IMR-90 (cell line): ENCODE measurements around the gene MRTO4. TPM values are rescaled to one million over a fixed set of nuclear protein-coding genes. Genes with fewer than 3 reads are reported as not detected.

Experiments
- ATAC-seq: fragments of 200-7000 bp; cut with Tn5 transposase; 2 replicates; pipeline ENCODE4 v1.9.1; 2020; ENCODE audit warnings: low read depth, mild to moderate bottlenecking, moderate library complexity
- BruUV-seq: library from RNA; stranded (reverse); fragments of 400-500 nt; replicated peaks from 2 replicates; lab custom pipeline; 2021; lab: Mats Ljungman, UMichigan
- CTCF ChIA-PET: fragments of 300-600 bp; formaldehyde crosslinking; extraction: SDS; loops from one replicate; lab custom pipeline; 2021; ENCODE audit warnings: antibody characterized with exemption; lab: Yijun Ruan, JAX
- POLR2A ChIA-PET: fragments of 300-600 bp; sonication (Branson Sonifier 250); formaldehyde crosslinking; loops from one replicate; lab custom pipeline; 2022; ENCODE audit warnings: antibody characterized with exemption; ENCODE audit not compliant: unreplicated experiment; lab: Charles Lee
- DNase-seq: peaks from one replicate; pipeline ENCODE4 v3.0.0; 2013
- H2AFZ ChIP-seq: replicated peaks from 2 replicates; pipeline ENCODE3; 2013; ENCODE audit warnings: low read length, mild to moderate bottlenecking; ENCODE audit not compliant: poor library complexity
- H2AK5ac ChIP-seq: 2 replicates; pipeline ENCODE4 v1.6.1; 2013; ENCODE audit warnings: low read depth, low read length, inconsistent platforms
- H2AK9ac ChIP-seq: replicated peaks from 2 replicates; pipeline ENCODE3; 2013; ENCODE audit warnings: mild to moderate bottlenecking, low read depth, low read length, moderate library complexity; ENCODE audit not compliant: poor library complexity
- H2BK120ac ChIP-seq: 2 replicates; pipeline ENCODE4 v1.6.1; 2013; ENCODE audit warnings: low read depth, low read length, inconsistent platforms
- H2BK15ac ChIP-seq: 3 replicates; pipeline ENCODE4 v1.6.1; 2013; ENCODE audit warnings: low read depth, low read length, inconsistent platforms
- H2BK20ac ChIP-seq: 2 replicates; pipeline ENCODE4 v1.6.1; 2013; ENCODE audit warnings: low read depth, mild to moderate bottlenecking, inconsistent platforms, low read length, moderate library complexity
- H2BK5ac ChIP-seq: 2 replicates; pipeline ENCODE4 v1.6.1; 2013; ENCODE audit warnings: mild to moderate bottlenecking, low read depth, low read length, inconsistent platforms; ENCODE audit not compliant: poor library complexity, severe bottlenecking
- H3K14ac ChIP-seq: replicated peaks from 2 replicates; pipeline ENCODE4 v1.6.1; 2013; ENCODE audit warnings: low read depth, low read length, inconsistent platforms
- H3K18ac ChIP-seq: 2 replicates; pipeline ENCODE4 v1.6.1; 2013; ENCODE audit warnings: low read depth, low read length, control low read depth
- H3K23ac ChIP-seq: 2 replicates; pipeline ENCODE4 v1.6.1; 2013; ENCODE audit warnings: low read depth, low read length, inconsistent platforms
- H3K27ac ChIP-seq: 2 replicates; pipeline ENCODE4 v1.5.1; 2013; ENCODE audit warnings: mild to moderate bottlenecking, control low read depth, low read length; ENCODE audit not compliant: insufficient read depth
- H3K27me3 ChIP-seq: 2 replicates; pipeline ENCODE4 v1.6.1; 2013; ENCODE audit warnings: low read length; ENCODE audit not compliant: control insufficient read depth, insufficient read depth
- H3K36me3 ChIP-seq: 2 replicates; pipeline ENCODE4 v1.6.1; 2013; ENCODE audit warnings: low read length, mixed read lengths; ENCODE audit not compliant: control insufficient read depth, insufficient read depth
- H3K4ac ChIP-seq: 2 replicates; pipeline ENCODE4 v1.6.1; 2013; ENCODE audit warnings: low read depth, low read length, inconsistent platforms
- H3K4me1 ChIP-seq: 2 replicates; pipeline ENCODE4 v1.6.1; 2013; ENCODE audit warnings: low read length, mixed read lengths; ENCODE audit not compliant: control insufficient read depth, insufficient read depth
- H3K4me2 ChIP-seq: 2 replicates; pipeline ENCODE4 v1.6.1; 2013; ENCODE audit warnings: low read depth, mild to moderate bottlenecking, control low read depth, low read length, moderate library complexity
- H3K4me3 ChIP-seq: 2 replicates; pipeline ENCODE4 v1.5.1; 2013; ENCODE audit warnings: low read depth, mild to moderate bottlenecking, control low read depth, low read length, moderate library complexity; ENCODE audit not compliant: insufficient read depth
- H3K56ac ChIP-seq: 2 replicates; pipeline ENCODE4 v1.6.1; 2013; ENCODE audit warnings: low read length, inconsistent platforms; ENCODE audit not compliant: insufficient read depth; ENCODE audit errors: extremely low read depth
- H3K79me1 ChIP-seq, 2 experiments: 2 replicates each; pipeline ENCODE4 v1.6.1; 2013; ENCODE audit warnings: low read length in 2 of 2, inconsistent platforms in 1 of 2, low read depth in 1 of 2
- H3K9ac ChIP-seq: 2 replicates; pipeline ENCODE4 v1.6.1; 2013; ENCODE audit warnings: low read depth, low read length, control low read depth
- H3K9me1 ChIP-seq: 2 replicates; pipeline ENCODE4 v1.6.1; 2013; ENCODE audit warnings: low read length, inconsistent platforms; ENCODE audit not compliant: insufficient read depth
- H3K9me3 ChIP-seq: 2 replicates; pipeline ENCODE4 v1.6.1; 2013; ENCODE audit warnings: low read length; ENCODE audit not compliant: control insufficient read depth, insufficient read depth
- H4K20me1 ChIP-seq: 2 replicates; pipeline ENCODE4 v1.6.1; 2013; ENCODE audit warnings: low read length, inconsistent platforms; ENCODE audit not compliant: insufficient read depth
- H4K5ac ChIP-seq: 2 replicates; pipeline ENCODE4 v1.6.1; 2013; ENCODE audit warnings: mild to moderate bottlenecking, low read depth, low read length, control low read depth
- H4K8ac ChIP-seq, 2 experiments: 2 replicates each; pipeline ENCODE4 v1.6.1; 2013; ENCODE audit warnings: low read depth in 2 of 2, low read length in 2 of 2, control low read depth in 1 of 2, inconsistent platforms in 1 of 2
- H4K91ac ChIP-seq: 2 replicates; pipeline ENCODE4 v1.6.1; 2013; ENCODE audit warnings: low read depth, low read length, inconsistent platforms; ENCODE audit not compliant: insufficient read depth
- CEBPB ChIP-seq: IDR thresholded peaks from 2 replicates; pipeline ENCODE4 v1.6.1; 2012; ENCODE audit warnings: low read depth, low read length, improper control_type of control experiment
- CHD1 ChIP-seq: IDR thresholded peaks from 2 replicates; pipeline ENCODE4 v1.6.1; 2012; ENCODE audit warnings: low read depth, low read length, improper control_type of control experiment
- FOS ChIP-seq: fragments of 150-350 bp; IDR thresholded peaks from 2 replicates; pipeline ENCODE4 v1.6.1; 2016; ENCODE audit warnings: low read depth, low read length
- MAFK ChIP-seq: IDR thresholded peaks from 2 replicates; pipeline ENCODE4 v1.6.1; 2012; ENCODE audit warnings: low read depth, low read length, improper control_type of control experiment
- MAZ ChIP-seq: IDR thresholded peaks from 2 replicates; pipeline ENCODE4 v1.6.1; 2012; ENCODE audit warnings: low read depth, mild to moderate bottlenecking, low read length, improper control_type of control experiment, moderate library complexity, borderline replicate concordance
- MXI1 ChIP-seq: IDR thresholded peaks from 2 replicates; pipeline ENCODE4 v1.6.1; 2012; ENCODE audit warnings: low read depth, mild to moderate bottlenecking, low read length, moderate library complexity, borderline replicate concordance
- NFE2L2 ChIP-seq: fragments of 150-350 bp; IDR thresholded peaks from 2 replicates; pipeline ENCODE4 v1.6.1; 2016; ENCODE audit warnings: low read depth, mild to moderate bottlenecking, low read length
- POLR2A ChIP-seq: IDR thresholded peaks from 2 replicates; pipeline ENCODE4 v1.6.1; 2012; ENCODE audit warnings: mild to moderate bottlenecking, low read depth, low read length
- RAD21 ChIP-seq: IDR thresholded peaks from 2 replicates; pipeline ENCODE4 v1.6.1; 2012; ENCODE audit warnings: low read length, improper control_type of control experiment
- RCOR1 ChIP-seq: IDR thresholded peaks from 2 replicates; pipeline ENCODE4 v1.6.1; 2012; ENCODE audit warnings: mild to moderate bottlenecking, low read length, improper control_type of control experiment; ENCODE audit not compliant: insufficient replicate concordance
- RFX5 ChIP-seq: IDR thresholded peaks from 2 replicates; pipeline ENCODE4 v1.8.0; 2012; ENCODE audit warnings: low read depth, mild to moderate bottlenecking, low read length, moderate library complexity
- SMC3 ChIP-seq: fragments of 150-350 bp; IDR thresholded peaks from 2 replicates; pipeline ENCODE4 v1.6.1; 2016; ENCODE audit warnings: low read depth, mild to moderate bottlenecking, antibody characterized with exemption, low read length, moderate library complexity
- WGBS, 2 experiments: methylation state at CpG; one replicate each; pipeline versions ENCODE4 v1.1.5 to v1.1.7; 2013; ENCODE audit warnings: missing lambda C conversion rate in 2 of 2; ENCODE audit not compliant: insufficient read length in 1 of 2; ENCODE audit errors: extremely low coverage in 2 of 2; 5-methylcytosine and 5-hydroxymethylcytosine counted together
- dilution Hi-C: fragments of 300-500 bp; cut with HindIII; formaldehyde crosslinking; loops from one replicate; pipeline ENCODE4 v1.14.3; 2018; ENCODE audit warnings: low sequenced_read_pairs; ENCODE audit not compliant: unreplicated experiment
- in situ Hi-C: fragments of 300-500 bp; cut with MboI; formaldehyde crosslinking; loops from 3 replicates; pipeline ENCODE4 v1.14.3; 2019; ENCODE audit warnings: low sequenced_read_pairs, inconsistent platforms, mixed read lengths
- intact Hi-C: fragments of 100-400 bp; cut with micrococcal nuclease; formaldehyde crosslinking; loops from 2 replicates; pipeline ENCODE4 v1.10.0; 2022
- polyA plus RNA-seq, 3 experiments: library from polyadenylated mRNA; depleted of rRNA; stranded (reverse); fragments of >200 nt; gene quantifications; 2 replicates each; pipeline ENCODE4 v1.2.3, GENCODE V29; 2012; ENCODE audit warnings: low replicate concordance in 1 of 3
- total RNA-seq: library from RNA; depleted of rRNA; stranded (reverse); fragments of >200 nt; gene quantifications from 2 replicates; pipeline ENCODE4 v1.2.3, GENCODE V29; 2012
- TF ChIP-seq, protein P1 (sequence below): fragments of 150-350 bp; IDR thresholded peaks from 2 replicates; pipeline ENCODE4 v1.6.1; 2017; ENCODE audit warnings: mild to moderate bottlenecking, antibody characterized with exemption, low read length, low read depth
- TF ChIP-seq, protein P2 (sequence below): conservative IDR thresholded peaks from 2 replicates; pipeline ENCODE4 v1.5.1; 2012; ENCODE audit warnings: mild to moderate bottlenecking, low read depth, low read length, improper control_type of control experiment

The MRTO4 gene
- total and polyA plus RNA-seq, 2 of the 4 experiments (the other 2 are of a cell fraction): 48.0 to 58.1 TPM

- CTCF ChIA-PET: no interaction called here
- no CpG with 5 or more reads among the region's 3 CpGs for whole genome bisulfite sequencing, 2 experiments
- Histone ChIP-seq H4K5ac (no peak overlapping the region), H3K27ac (no peak overlapping the region), H3K36me3 (peaks cover 62% of the 10 kb centered on the region), H3K56ac (no peak overlapping the region), H3K27me3 (no peaks in the 10 kb centered on the region), H3K14ac (no peak overlapping the region), H4K8ac (no peak overlapping the region), H3K9me1 (peaks cover 7% of the 10 kb centered on the region; the same call in 1 of the 2 replicates), H4K91ac (no peak overlapping the region), H2BK15ac (no peak overlapping the region), H2AK5ac (no peak overlapping the region), H3K9me3 (no peaks in the 10 kb centered on the region), H3K79me1 (peaks cover 2 to 18% of the 10 kb centered on the region in 2 experiments; a peak in 3 of 4 replicates), H3K4ac (no peak overlapping the region), H2BK20ac (no peak overlapping the region), H3K23ac (no peak overlapping the region), H2BK5ac (no peak overlapping the region), H3K4me2 (no peak overlapping the region), H3K4me1 (peaks cover 11% of the 10 kb centered on the region; the same call in 1 of the 2 replicates), H3K9ac (no peak overlapping the region), H4K20me1 (peaks cover 8% of the 10 kb centered on the region), H3K18ac (no peak overlapping the region), H3K4me3 (no peak overlapping the region), H2AFZ (no peak overlapping the region), H2AK9ac (no peak overlapping the region), H2BK120ac (no peak overlapping the region)
- no TSS peak for BruUV-seq
- no peak for ATAC-seq
- no peak for DNase-seq
- in situ Hi-C loops: no loop called here
- intact Hi-C loops: no loop called here
- no peak for TF ChIP-seq CEBPB
- no peak for TF ChIP-seq FOS
- no peak for TF ChIP-seq SMC3
- TF ChIP-seq MAZ: no peak
- TF ChIP-seq MAFK: no peak
- no peak for TF ChIP-seq CHD1
- TF ChIP-seq, protein P1, sequence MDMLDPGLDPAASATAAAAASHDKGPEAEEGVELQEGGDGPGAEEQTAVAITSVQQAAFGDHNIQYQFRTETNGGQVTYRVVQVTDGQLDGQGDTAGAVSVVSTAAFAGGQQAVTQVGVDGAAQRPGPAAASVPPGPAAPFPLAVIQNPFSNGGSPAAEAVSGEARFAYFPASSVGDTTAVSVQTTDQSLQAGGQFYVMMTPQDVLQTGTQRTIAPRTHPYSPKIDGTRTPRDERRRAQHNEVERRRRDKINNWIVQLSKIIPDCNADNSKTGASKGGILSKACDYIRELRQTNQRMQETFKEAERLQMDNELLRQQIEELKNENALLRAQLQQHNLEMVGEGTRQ: no peak
- no peak for TF ChIP-seq POLR2A
- TF ChIP-seq MXI1: no peak
- no peak for TF ChIP-seq RAD21
- TF ChIP-seq, protein P2, sequence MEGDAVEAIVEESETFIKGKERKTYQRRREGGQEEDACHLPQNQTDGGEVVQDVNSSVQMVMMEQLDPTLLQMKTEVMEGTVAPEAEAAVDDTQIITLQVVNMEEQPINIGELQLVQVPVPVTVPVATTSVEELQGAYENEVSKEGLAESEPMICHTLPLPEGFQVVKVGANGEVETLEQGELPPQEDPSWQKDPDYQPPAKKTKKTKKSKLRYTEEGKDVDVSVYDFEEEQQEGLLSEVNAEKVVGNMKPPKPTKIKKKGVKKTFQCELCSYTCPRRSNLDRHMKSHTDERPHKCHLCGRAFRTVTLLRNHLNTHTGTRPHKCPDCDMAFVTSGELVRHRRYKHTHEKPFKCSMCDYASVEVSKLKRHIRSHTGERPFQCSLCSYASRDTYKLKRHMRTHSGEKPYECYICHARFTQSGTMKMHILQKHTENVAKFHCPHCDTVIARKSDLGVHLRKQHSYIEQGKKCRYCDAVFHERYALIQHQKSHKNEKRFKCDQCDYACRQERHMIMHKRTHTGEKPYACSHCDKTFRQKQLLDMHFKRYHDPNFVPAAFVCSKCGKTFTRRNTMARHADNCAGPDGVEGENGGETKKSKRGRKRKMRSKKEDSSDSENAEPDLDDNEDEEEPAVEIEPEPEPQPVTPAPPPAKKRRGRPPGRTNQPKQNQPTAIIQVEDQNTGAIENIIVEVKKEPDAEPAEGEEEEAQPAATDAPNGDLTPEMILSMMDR: no peak
- no peak for TF ChIP-seq NFE2L2
- no peak for TF ChIP-seq RFX5
- no peak for TF ChIP-seq RCOR1
- dilution Hi-C loops: no loop called here
- POLR2A ChIA-PET: no interaction called here
Measured at GRCh38 chr1:19234224-19234623, 17.4 kb upstream of the MRTO4 start.
